ENCODE data around the gene DENND4C. TPM values are rescaled to one million over a fixed set of nuclear protein-coding genes. Genes with fewer than 3 reads are reported as not detected.
"Not testable (repeated sequence)": the region's sequence is repeated elsewhere in the genome, so short reads cannot be mapped to it uniquely, and the experiment has no call there.

DENND4C gene
- total RNA-seq, 1 donor from 2014 or later, result 92.3 TPM

DNA sequence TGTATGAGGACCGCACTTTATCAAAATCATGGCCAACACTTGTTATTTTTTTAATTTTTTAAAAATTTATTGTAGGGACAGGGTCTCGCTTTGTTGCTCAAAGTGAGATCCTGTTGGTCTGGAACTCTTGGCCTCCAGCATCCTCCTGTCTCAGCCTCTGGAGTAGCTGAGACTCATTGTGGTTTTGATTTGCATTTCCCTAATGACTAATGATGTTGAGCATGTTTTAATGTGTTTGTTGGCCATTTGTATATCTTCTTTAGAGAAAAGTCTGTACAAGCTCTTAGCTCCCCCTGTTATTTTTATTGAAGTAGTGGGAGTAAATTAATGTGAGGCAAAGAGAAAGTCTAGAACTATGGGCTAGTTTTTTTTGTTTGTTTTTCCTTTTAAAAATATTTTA, 151.2 kb downstream of the DENND4C start:
- H3K9me3 ChIP-seq, result no peaks in the 10 kb centered on the region
- H3K4me1 ChIP-seq, result peaks cover 23% of the 10 kb centered on the region
- H3K4me3 ChIP-seq, result no peak overlapping the region
- DNase-seq (ENCODE audit: extremely low spot score in 2 of 2), result no peak
- H3K27ac ChIP-seq, result no peak overlapping the region
- no peaks in the 10 kb centered on the region for H3K27me3 ChIP-seq
- no peak for TF ChIP-seq POLR2AphosphoS5 (IDR thresholded peaks at IDR 0.05; ENCODE audit: insufficient read depth in 1 of 2, low read depth in 1 of 2)
- TF ChIP-seq POLR2A (IDR thresholded peaks at IDR 0.05), result no peak
- TF ChIP-seq, protein P1, sequence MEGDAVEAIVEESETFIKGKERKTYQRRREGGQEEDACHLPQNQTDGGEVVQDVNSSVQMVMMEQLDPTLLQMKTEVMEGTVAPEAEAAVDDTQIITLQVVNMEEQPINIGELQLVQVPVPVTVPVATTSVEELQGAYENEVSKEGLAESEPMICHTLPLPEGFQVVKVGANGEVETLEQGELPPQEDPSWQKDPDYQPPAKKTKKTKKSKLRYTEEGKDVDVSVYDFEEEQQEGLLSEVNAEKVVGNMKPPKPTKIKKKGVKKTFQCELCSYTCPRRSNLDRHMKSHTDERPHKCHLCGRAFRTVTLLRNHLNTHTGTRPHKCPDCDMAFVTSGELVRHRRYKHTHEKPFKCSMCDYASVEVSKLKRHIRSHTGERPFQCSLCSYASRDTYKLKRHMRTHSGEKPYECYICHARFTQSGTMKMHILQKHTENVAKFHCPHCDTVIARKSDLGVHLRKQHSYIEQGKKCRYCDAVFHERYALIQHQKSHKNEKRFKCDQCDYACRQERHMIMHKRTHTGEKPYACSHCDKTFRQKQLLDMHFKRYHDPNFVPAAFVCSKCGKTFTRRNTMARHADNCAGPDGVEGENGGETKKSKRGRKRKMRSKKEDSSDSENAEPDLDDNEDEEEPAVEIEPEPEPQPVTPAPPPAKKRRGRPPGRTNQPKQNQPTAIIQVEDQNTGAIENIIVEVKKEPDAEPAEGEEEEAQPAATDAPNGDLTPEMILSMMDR (IDR thresholded peaks at IDR 0.05), result no peak
- H3K36me3 ChIP-seq, result peaks cover 0 to 7% of the 10 kb centered on the region in 2 donors
- intact Hi-C loops (cut with DNase I), result no loop called here

DNA sequence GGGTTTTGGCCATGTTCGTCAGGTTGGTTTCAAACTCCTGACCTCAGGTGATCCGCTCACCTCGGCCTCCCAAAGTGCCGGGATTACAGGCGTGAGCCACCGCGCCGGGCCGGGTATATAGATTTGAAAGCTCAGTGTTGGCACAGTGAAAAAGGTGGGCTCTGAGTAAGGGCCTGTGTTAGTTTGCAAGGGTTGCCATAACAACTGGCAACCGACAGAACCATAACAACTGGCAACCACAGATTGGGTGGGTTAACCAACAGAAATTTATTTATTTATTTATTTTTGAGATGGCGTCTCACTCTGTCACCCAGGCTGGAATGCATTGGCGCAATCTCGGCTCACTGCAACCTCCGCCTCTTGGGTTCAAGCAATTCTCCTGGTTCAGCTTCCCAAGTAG, 154.7 kb downstream of the DENND4C start:
- H3K36me3 ChIP-seq; H3K27me3 ChIP-seq; H3K4me3 ChIP-seq; H3K27ac ChIP-seq; intact Hi-C loops (cut with DNase I); DNase-seq (ENCODE audit: extremely low spot score in 2 of 2); H3K9me3 ChIP-seq; H3K4me1 ChIP-seq: not testable (repeated sequence)

DNA sequence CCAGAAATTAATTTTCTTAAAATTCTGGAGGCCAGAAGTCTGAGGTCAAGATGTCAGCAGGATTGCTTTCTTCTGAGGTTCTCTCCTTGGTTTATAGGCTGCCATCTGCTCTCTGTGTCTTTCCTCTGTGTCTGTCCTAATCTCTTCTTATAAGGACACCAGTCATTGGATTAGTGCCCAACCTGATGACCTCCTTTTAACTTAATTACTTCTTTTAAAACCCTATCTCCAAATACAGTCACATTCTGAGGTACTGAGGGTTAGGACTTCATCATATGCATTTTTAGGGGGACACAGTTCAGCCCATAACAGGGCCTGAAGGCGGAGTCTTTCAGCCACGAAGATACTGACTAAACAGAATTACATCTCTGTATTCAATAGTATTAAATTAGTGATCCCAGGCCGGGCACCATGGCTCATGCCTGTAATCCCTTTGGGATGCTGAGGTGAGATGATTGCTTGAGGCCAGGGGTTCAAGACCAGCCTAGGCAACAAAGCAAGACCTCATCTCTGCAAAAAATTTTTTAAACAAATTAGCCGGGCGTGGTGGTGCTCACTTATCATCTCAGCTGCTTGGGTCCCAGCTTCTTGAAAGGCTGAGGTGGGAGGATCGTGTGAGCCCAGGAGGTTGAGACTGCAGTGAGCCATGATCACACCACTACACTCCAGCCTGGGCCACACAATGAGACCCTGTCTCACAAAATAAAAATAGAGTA, 155.5 kb downstream of the DENND4C start:
- no peak overlapping the region for H3K27ac ChIP-seq
- no peak for TF ChIP-seq POLR2A (IDR thresholded peaks at IDR 0.05)
- no peak for TF ChIP-seq POLR2AphosphoS5 (IDR thresholded peaks at IDR 0.05; ENCODE audit: insufficient read depth in 1 of 2, low read depth in 1 of 2)
- TF ChIP-seq, protein P1 (IDR thresholded peaks at IDR 0.05), result no peak
- intact Hi-C loops (cut with DNase I), result no loop called here
- no peak overlapping the region for H3K4me3 ChIP-seq
- no peaks in the 10 kb centered on the region for H3K4me1 ChIP-seq
- H3K36me3 ChIP-seq, result no peaks in the 10 kb centered on the region
- no peaks in the 10 kb centered on the region for H3K27me3 ChIP-seq
- DNase-seq (ENCODE audit: extremely low spot score in 2 of 2), result no peak
- no peaks in the 10 kb centered on the region for H3K9me3 ChIP-seq

DNA sequence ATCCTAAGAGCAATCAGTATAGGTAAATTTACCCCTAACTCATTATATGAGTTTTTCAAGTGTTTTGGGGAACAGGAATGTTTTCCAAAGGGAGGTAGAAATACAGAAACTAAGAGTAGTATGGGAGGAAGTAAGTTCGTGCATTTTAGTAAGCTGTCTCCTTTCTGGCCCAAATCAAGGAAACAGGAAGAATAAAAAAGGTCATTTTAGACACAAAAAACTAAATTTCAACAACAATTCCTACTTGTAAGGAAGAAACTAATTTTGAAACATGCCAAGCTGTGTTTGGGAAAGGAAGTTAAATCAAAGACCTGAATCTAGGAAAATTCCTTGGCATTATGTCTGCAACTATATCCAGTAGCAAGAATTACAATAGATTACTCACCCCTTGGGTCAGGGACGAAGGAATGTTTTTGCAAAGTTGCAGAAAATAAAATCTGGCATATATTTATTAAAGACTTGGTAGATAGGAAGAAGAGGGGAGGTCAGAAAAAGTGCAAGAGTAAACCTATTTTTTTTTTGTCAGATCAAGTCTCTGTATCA, 156.1 kb downstream of the DENND4C start:
- H3K4me1 ChIP-seq, result no peaks in the 10 kb centered on the region

DNA sequence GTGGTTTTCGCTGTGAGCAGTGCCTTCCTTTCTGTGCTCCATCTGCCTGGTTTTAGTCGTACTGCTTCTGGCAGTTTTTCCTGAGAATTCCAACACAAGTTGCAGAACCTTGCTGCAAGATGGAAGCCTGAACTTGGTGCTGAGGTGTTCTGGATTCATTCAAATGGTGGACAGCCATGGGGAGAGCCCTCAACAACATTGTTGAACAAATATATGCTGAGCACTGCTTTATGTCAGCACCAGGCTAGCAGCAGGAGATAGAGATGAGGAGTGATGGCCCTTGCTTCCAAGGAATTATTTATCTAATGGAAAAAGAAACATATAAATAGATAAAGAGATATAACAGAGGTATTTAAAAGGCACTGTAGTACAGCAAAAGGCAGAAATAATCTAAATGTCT, 156.8 kb downstream of the DENND4C start:
- Histone ChIP-seq H3K9me3 (no peaks in the 10 kb centered on the region), H3K27me3 (no peaks in the 10 kb centered on the region), H3K27ac (no peak overlapping the region), H3K4me1 (no peaks in the 10 kb centered on the region), H3K4me3 (no peak overlapping the region), H3K36me3 (no peaks in the 10 kb centered on the region)
- no peak for DNase-seq (ENCODE audit: extremely low spot score in 2 of 2)
- TF ChIP-seq, protein P1 (IDR thresholded peaks at IDR 0.05), result no peak
- TF ChIP-seq POLR2A (IDR thresholded peaks at IDR 0.05), result no peak
- TF ChIP-seq POLR2AphosphoS5 (IDR thresholded peaks at IDR 0.05; ENCODE audit: insufficient read depth in 1 of 2, low read depth in 1 of 2), result no peak
- intact Hi-C loops (cut with DNase I), result no loop called here

More for the DNA sequence above, 156.1 kb downstream of the DENND4C start:
- intact Hi-C loops (cut with DNase I), result no loop called here
- TF ChIP-seq POLR2A (IDR thresholded peaks at IDR 0.05), result no peak
- TF ChIP-seq POLR2AphosphoS5 (IDR thresholded peaks at IDR 0.05; ENCODE audit: insufficient read depth in 1 of 2, low read depth in 1 of 2), result no peak
- TF ChIP-seq, protein P1 (IDR thresholded peaks at IDR 0.05), result no peak
- Histone ChIP-seq H3K27ac (no peak overlapping the region), H3K27me3 (no peaks in the 10 kb centered on the region), H3K36me3 (no peaks in the 10 kb centered on the region), H3K4me3 (no peak overlapping the region), H3K9me3 (no peaks in the 10 kb centered on the region)
- DNase-seq (ENCODE audit: extremely low spot score in 2 of 2), result no peak

DNA sequence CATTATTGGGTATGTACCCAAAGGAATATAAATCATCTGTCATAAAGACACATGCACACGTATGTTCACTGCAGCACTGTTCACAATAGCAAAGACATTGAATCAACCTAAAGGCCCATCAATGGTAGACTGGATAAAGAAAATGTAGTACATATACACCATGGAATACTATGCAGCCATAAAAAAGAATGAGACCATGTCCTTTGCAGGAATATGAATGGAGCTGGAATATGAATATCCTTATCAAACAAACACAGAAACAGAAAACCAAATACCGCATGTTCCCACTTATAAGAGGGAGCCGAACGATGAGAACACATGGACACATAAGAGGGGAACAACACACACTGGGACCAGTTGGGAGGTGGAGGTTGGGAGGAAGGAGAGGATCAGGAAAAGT, 159.0 kb downstream of the DENND4C start:
- H3K4me1 ChIP-seq; H3K9me3 ChIP-seq; H3K27ac ChIP-seq; H3K27me3 ChIP-seq; H3K36me3 ChIP-seq; intact Hi-C loops (cut with DNase I); DNase-seq (ENCODE audit: extremely low spot score in 2 of 2); H3K4me3 ChIP-seq: not testable (repeated sequence)

Data from vagina (tissue), 2 donors.